ENCODE measurements around the gene COL24A1.

The COL24A1 gene

DNA sequence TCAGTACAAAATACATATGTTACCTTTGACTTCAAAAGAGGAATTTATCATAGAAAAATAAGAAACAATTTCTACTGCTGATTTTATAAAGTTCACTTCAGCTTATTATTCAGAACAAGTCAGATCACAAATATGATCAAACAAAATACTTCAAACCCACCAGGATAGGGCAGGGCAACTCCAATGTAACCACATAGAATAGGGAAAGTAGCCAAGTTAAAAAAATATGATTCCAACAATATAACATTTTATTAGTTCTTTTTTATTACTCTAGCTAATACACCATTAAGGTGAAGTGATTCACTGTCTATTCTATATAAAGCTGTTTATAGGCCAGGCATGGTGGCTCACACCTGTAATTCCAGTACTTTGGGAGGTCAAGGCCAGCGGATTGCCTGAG, 393.8 kb downstream of the COL24A1 start:
- no peaks in the 10 kb centered on the region for H3K36me3 ChIP-seq (ENCODE audit: insufficient read depth, low read length)
- no peaks in the 10 kb centered on the region for H3K79me2 ChIP-seq (ENCODE audit: insufficient read depth, low read length)
- no peak overlapping the region for H3K9ac ChIP-seq (ENCODE audit: low read length)
- no peaks in the 10 kb centered on the region for H3K27me3 ChIP-seq (ENCODE audit: insufficient read depth, low read length)
- H3K4me1 ChIP-seq (ENCODE audit: insufficient read depth, low read length, severe bottlenecking), result no peaks in the 10 kb centered on the region
- no peak overlapping the region for H3K4me2 ChIP-seq (ENCODE audit: low read length)
- no peaks in the 10 kb centered on the region for H4K20me1 ChIP-seq (ENCODE audit: insufficient read depth, low read length)
- no peak overlapping the region for H3K4me3 ChIP-seq (ENCODE audit: low read depth, low read length, poor library complexity, severe bottlenecking)
- no peaks in the 10 kb centered on the region for H3K9me2 ChIP-seq (ENCODE audit: low read depth, low read length)
- H2AFZ ChIP-seq (ENCODE audit: low read length), result no peak overlapping the region
- TF ChIP-seq EZH2 (IDR thresholded peaks at IDR 0.05; ENCODE audit: borderline replicate concordance, low read length), result no peak
- TF ChIP-seq, protein P1, sequence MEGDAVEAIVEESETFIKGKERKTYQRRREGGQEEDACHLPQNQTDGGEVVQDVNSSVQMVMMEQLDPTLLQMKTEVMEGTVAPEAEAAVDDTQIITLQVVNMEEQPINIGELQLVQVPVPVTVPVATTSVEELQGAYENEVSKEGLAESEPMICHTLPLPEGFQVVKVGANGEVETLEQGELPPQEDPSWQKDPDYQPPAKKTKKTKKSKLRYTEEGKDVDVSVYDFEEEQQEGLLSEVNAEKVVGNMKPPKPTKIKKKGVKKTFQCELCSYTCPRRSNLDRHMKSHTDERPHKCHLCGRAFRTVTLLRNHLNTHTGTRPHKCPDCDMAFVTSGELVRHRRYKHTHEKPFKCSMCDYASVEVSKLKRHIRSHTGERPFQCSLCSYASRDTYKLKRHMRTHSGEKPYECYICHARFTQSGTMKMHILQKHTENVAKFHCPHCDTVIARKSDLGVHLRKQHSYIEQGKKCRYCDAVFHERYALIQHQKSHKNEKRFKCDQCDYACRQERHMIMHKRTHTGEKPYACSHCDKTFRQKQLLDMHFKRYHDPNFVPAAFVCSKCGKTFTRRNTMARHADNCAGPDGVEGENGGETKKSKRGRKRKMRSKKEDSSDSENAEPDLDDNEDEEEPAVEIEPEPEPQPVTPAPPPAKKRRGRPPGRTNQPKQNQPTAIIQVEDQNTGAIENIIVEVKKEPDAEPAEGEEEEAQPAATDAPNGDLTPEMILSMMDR (IDR thresholded peaks at IDR 0.05; ENCODE audit: low read length), result no peak
- H3F3A ChIP-seq (ENCODE audit: insufficient read depth, low read length), result no peaks in the 10 kb centered on the region
- H3K27ac ChIP-seq (ENCODE audit: low read depth, low read length, poor library complexity, severe bottlenecking), result no peak overlapping the region
- no peaks in the 10 kb centered on the region for H3K9me3 ChIP-seq (ENCODE audit: low read length)

DNA sequence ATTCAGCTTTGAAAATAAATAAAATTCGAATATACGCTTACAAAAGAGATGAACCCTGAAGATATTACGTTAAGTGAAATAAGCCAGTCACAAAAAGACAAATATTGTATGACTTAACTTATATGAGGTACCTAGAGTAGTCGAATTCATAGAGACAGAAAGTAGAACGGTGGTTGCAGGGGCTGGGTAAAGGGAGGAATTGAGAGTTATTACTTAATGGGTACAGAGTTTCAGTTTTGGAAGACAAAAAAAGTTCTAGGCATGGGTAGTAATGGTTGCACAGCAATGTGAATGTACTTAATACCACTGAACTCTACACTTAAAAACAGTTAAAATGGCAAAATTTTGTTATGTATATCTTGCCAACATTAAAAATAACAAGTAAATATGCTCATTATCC, 399.7 kb downstream of the COL24A1 start:
- H3K36me3 ChIP-seq (ENCODE audit: insufficient read depth, low read length), result no peaks in the 10 kb centered on the region
- H3K4me1 ChIP-seq (ENCODE audit: insufficient read depth, low read length, severe bottlenecking), result no peaks in the 10 kb centered on the region
- no peaks in the 10 kb centered on the region for H4K20me1 ChIP-seq (ENCODE audit: insufficient read depth, low read length)
- no peak overlapping the region for H3K4me3 ChIP-seq (ENCODE audit: low read depth, low read length, poor library complexity, severe bottlenecking)
- H3K27me3 ChIP-seq (ENCODE audit: insufficient read depth, low read length), result no peaks in the 10 kb centered on the region
- H3K27ac ChIP-seq (ENCODE audit: low read depth, low read length, poor library complexity, severe bottlenecking), result no peak overlapping the region
- no peak overlapping the region for H3K9ac ChIP-seq (ENCODE audit: low read length)
- H2AFZ ChIP-seq (ENCODE audit: low read length), result no peak overlapping the region
- no peaks in the 10 kb centered on the region for H3K9me2 ChIP-seq (ENCODE audit: low read depth, low read length)
- TF ChIP-seq, protein P1 (IDR thresholded peaks at IDR 0.05; ENCODE audit: low read length), result no peak
- TF ChIP-seq EZH2 (IDR thresholded peaks at IDR 0.05; ENCODE audit: borderline replicate concordance, low read length), result no peak
- H3F3A ChIP-seq (ENCODE audit: insufficient read depth, low read length), result no peaks in the 10 kb centered on the region
- no peaks in the 10 kb centered on the region for H3K9me3 ChIP-seq (ENCODE audit: low read length)
- no peak overlapping the region for H3K4me2 ChIP-seq (ENCODE audit: low read length)
- H3K79me2 ChIP-seq (ENCODE audit: insufficient read depth, low read length), result no peaks in the 10 kb centered on the region

DNA sequence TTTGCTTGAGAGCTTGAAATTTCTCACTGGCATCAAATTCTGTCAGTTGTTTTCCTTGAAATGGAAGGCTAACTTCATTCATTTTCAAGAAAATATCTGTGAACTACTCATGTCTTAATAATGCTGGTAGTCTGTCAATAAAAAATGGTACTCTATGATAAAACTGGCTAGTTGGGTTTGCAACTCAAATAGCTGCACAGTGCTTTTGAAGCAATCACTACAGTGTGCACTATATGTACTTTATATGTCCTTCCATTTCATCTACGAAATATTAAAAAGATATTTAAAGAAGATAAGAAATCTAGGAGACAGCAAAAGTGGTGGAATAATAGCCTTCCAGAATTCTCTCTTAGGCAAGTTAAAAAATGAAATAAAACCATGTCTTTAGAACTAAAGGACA, 408.5 kb downstream of the COL24A1 start:
- Histone ChIP-seq H3K9me2 (ENCODE audit: low read depth, low read length) (no peaks in the 10 kb centered on the region), H3K9ac (ENCODE audit: low read length) (no peak overlapping the region), H2AFZ (ENCODE audit: low read length) (no peak overlapping the region), H3K4me2 (ENCODE audit: low read length) (no peak overlapping the region), H3K79me2 (ENCODE audit: insufficient read depth, low read length) (no peaks in the 10 kb centered on the region), H3K27me3 (ENCODE audit: insufficient read depth, low read length) (no peaks in the 10 kb centered on the region), H3K4me3 (ENCODE audit: low read depth, low read length, poor library complexity, severe bottlenecking) (no peak overlapping the region), H3K36me3 (ENCODE audit: insufficient read depth, low read length) (no peaks in the 10 kb centered on the region), H3K4me1 (ENCODE audit: insufficient read depth, low read length, severe bottlenecking) (no peaks in the 10 kb centered on the region), H4K20me1 (ENCODE audit: insufficient read depth, low read length) (no peaks in the 10 kb centered on the region), H3K9me3 (ENCODE audit: low read length) (no peaks in the 10 kb centered on the region), H3F3A (ENCODE audit: insufficient read depth, low read length) (no peaks in the 10 kb centered on the region), H3K27ac (ENCODE audit: low read depth, low read length, poor library complexity, severe bottlenecking) (no peak overlapping the region)
- no peak for TF ChIP-seq EZH2 (IDR thresholded peaks at IDR 0.05; ENCODE audit: borderline replicate concordance, low read length)
- TF ChIP-seq, protein P1 (IDR thresholded peaks at IDR 0.05; ENCODE audit: low read length), result no peak

Data from OCI-LY1 (cell line).